ENCODE data around the gene NOTCH1. TPM values are rescaled to one million over a fixed set of nuclear protein-coding genes. Genes with fewer than 3 reads are reported as not detected.

The NOTCH1 gene
- total RNA-seq = 10 to 100 TPM; 49.3 to 99.4 TPM

- Histone ChIP-seq H3K27me3 (no peaks in the 10 kb centered on the region), H3K4me3 (peak within 1 kb of the TSS; percentile 85), H3K36me3 (no peaks in the 10 kb centered on the region), H3K9ac (ENCODE audit: low read depth in 2 of 2, low read length in 2 of 2) (peak within 1 kb of the TSS; percentile 92 to 96), H3K9me3 (no peaks in the 10 kb centered on the region), H3K4me1 (peaks cover 27% of the 10 kb centered on the region), H3K27ac (peak within 1 kb of the TSS; percentile 97)
- peak; percentile 91 for DNase-seq
- TF ChIP-seq CTCF (IDR thresholded peaks at IDR 0.05) = no peak
- intact Hi-C loops (cut with DNase I) = loop anchor here (10.0 kb wide), 1 partner anchor 79 kb away; no protein-coding TSS in a partner anchor
These were observed at the start of gene NOTCH1 for GRCh38 chr9:136545965-136546696. TSS of gene NOTCH1 (minus strand) at chr9:136546048. CDS start at chr9:136545786, 262 bp downstream.

GRCh38 chr9:136594492-136594891 is 48.6 kb upstream of the NOTCH1 start:
- Histone ChIP-seq H3K9me3 (no peaks in the 10 kb centered on the region), H3K27ac (no peak overlapping the region), H3K27me3 (no peaks in the 10 kb centered on the region), H3K4me3 (no peak overlapping the region), H3K9ac (ENCODE audit: low read depth in 2 of 2, low read length in 2 of 2) (no peak overlapping the region), H3K4me1 (no peaks in the 10 kb centered on the region), H3K36me3 (no peaks in the 10 kb centered on the region)
- DNase-seq = no peak
- intact Hi-C loops (cut with DNase I) = no loop called here
- no peak for TF ChIP-seq CTCF (IDR thresholded peaks at IDR 0.05)

GRCh38 chr9:136593581-136593980 is 47.7 kb upstream of the NOTCH1 start:
- intact Hi-C loops (cut with DNase I) = no loop called here
- no peaks in the 10 kb centered on the region for H3K36me3 ChIP-seq
- TF ChIP-seq CTCF (IDR thresholded peaks at IDR 0.05) = no peak

GRCh38 chr9:136592666-136593065 is 46.8 kb upstream of the NOTCH1 start:
- Histone ChIP-seq H3K4me1 (peaks cover 5% of the 10 kb centered on the region), H3K9me3 (no peaks in the 10 kb centered on the region), H3K36me3 (no peaks in the 10 kb centered on the region), H3K27ac (no peak overlapping the region), H3K27me3 (no peaks in the 10 kb centered on the region), H3K4me3 (no peak overlapping the region), H3K9ac (ENCODE audit: low read depth in 2 of 2, low read length in 2 of 2) (no peak overlapping the region)
- intact Hi-C loops (cut with DNase I) = no loop called here
- DNase-seq = no peak
- TF ChIP-seq CTCF (IDR thresholded peaks at IDR 0.05) = no peak

More at GRCh38 chr9:136593581-136593980, 47.7 kb upstream of the NOTCH1 start:
- Histone ChIP-seq H3K4me1 (no peaks in the 10 kb centered on the region), H3K9ac (ENCODE audit: low read depth in 2 of 2, low read length in 2 of 2) (no peak overlapping the region), H3K27me3 (no peaks in the 10 kb centered on the region), H3K4me3 (no peak overlapping the region), H3K27ac (no peak overlapping the region), H3K9me3 (no peaks in the 10 kb centered on the region)
- no peak for DNase-seq

GRCh38 chr9:136590821-136591752 is 45.2 kb upstream of the NOTCH1 start:
- Histone ChIP-seq H3K27ac (no peak overlapping the region), H3K9ac (ENCODE audit: low read depth in 2 of 2, low read length in 2 of 2) (peak overlapping the region in 1 of 2 donors; percentile 3), H3K36me3 (no peaks in the 10 kb centered on the region), H3K27me3 (no peaks in the 10 kb centered on the region), H3K4me3 (no peak overlapping the region), H3K9me3 (no peaks in the 10 kb centered on the region), H3K4me1 (peaks cover 15% of the 10 kb centered on the region)
- DNase-seq = no peak
- TF ChIP-seq CTCF (IDR thresholded peaks at IDR 0.05) = no peak
- intact Hi-C loops (cut with DNase I) = no loop called here

Data from colonic mucosa (tissue), 4 donors.